ENCODE data around the gene BATF2.

BATF2 gene

DNA sequence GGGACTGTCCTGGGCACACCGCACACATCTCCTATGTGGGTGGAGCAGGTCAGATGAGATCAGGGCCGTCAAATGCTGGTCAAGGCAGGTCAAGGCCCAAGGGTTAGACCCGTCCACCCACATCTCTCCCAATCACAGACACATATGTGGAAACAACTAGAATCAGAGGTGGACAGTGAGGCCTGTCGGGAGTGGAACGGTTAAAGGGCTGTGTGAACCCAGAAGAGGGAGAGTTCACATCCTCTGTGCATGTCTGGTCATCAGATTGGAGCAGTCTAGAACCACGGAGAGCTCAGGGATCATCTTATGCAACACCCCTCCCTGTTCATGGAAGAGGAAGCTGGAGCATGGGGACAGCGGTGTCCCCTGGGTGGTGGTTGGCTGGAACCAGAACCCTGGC lies 23.1 kb upstream of the BATF2 start:
- no peak overlapping the region for H3K4me3 ChIP-seq (ENCODE audit: low read length, poor library complexity, severe bottlenecking)
- H3K27me3 ChIP-seq (ENCODE audit: insufficient read depth, low read length, poor library complexity, severe bottlenecking) = no peaks in the 10 kb centered on the region
- H3F3A ChIP-seq (ENCODE audit: low read depth) = no peaks in the 10 kb centered on the region
- TF ChIP-seq, protein P1, sequence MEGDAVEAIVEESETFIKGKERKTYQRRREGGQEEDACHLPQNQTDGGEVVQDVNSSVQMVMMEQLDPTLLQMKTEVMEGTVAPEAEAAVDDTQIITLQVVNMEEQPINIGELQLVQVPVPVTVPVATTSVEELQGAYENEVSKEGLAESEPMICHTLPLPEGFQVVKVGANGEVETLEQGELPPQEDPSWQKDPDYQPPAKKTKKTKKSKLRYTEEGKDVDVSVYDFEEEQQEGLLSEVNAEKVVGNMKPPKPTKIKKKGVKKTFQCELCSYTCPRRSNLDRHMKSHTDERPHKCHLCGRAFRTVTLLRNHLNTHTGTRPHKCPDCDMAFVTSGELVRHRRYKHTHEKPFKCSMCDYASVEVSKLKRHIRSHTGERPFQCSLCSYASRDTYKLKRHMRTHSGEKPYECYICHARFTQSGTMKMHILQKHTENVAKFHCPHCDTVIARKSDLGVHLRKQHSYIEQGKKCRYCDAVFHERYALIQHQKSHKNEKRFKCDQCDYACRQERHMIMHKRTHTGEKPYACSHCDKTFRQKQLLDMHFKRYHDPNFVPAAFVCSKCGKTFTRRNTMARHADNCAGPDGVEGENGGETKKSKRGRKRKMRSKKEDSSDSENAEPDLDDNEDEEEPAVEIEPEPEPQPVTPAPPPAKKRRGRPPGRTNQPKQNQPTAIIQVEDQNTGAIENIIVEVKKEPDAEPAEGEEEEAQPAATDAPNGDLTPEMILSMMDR (conservative IDR thresholded peaks at IDR 0.05; ENCODE audit: low read length) = no peak
- TF ChIP-seq EZH2phosphoT487 (IDR thresholded peaks at IDR 0.05; ENCODE audit: borderline replicate concordance) = no peak
- H3K4me1 ChIP-seq (ENCODE audit: insufficient read depth, low read length, poor library complexity, severe bottlenecking) = peaks cover 17% of the 10 kb centered on the region
- H3K9ac ChIP-seq (ENCODE audit: low read depth, low read length, poor library complexity, severe bottlenecking) = no peak overlapping the region
- no peaks in the 10 kb centered on the region for H3K9me2 ChIP-seq (replicated peaks; ENCODE audit: low read depth, low read length)
- no peak overlapping the region for H3K4me2 ChIP-seq (ENCODE audit: low read depth, low read length, poor library complexity, severe bottlenecking)
- no peaks in the 10 kb centered on the region for H3K9me3 ChIP-seq (ENCODE audit: insufficient read depth, low read depth, low read length)
- no peak overlapping the region for H2AFZ ChIP-seq (ENCODE audit: low read length)
- H3K36me3 ChIP-seq (ENCODE audit: insufficient read depth, low read length) = peaks cover 3% of the 10 kb centered on the region; the same call in 1 of the 2 replicates
- peaks cover 6% of the 10 kb centered on the region for H4K20me1 ChIP-seq (ENCODE audit: insufficient read depth, low read length, poor library complexity, severe bottlenecking)
- peaks cover 29% of the 10 kb centered on the region for H3K79me2 ChIP-seq (ENCODE audit: insufficient read depth, low read length)

DNA sequence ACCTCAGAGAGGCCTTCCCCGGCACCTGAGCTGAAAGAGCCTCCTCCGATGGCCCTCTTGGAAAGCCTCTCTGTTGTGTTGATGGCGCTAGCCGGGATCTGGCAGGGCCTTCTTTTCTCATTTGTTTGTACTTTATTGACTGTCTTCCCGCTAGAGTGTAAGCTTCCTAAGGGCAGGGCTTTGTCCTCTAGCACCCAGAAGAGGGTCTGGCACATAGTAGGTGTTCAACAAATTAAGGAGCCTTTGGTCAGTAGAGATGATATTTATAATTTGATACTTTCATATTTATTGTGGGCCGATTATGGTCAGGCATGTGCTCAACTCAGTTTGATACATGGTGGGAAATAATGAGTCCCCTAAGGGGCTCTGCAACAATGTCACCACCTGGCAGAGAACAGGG lies 21.2 kb upstream of the BATF2 start:
- Histone ChIP-seq H3K9me3 (ENCODE audit: insufficient read depth, low read depth, low read length) (no peaks in the 10 kb centered on the region), H3K9me2 (replicated peaks; ENCODE audit: low read depth, low read length) (no peaks in the 10 kb centered on the region), H3K4me1 (ENCODE audit: insufficient read depth, low read length, poor library complexity, severe bottlenecking) (peaks cover 21% of the 10 kb centered on the region), H3K4me2 (ENCODE audit: low read depth, low read length, poor library complexity, severe bottlenecking) (no peak overlapping the region), H2AFZ (ENCODE audit: low read length) (no peak overlapping the region), H3F3A (ENCODE audit: low read depth) (peaks cover 6% of the 10 kb centered on the region), H3K36me3 (ENCODE audit: insufficient read depth, low read length) (peaks cover 3% of the 10 kb centered on the region; the same call in 1 of the 2 replicates), H3K9ac (ENCODE audit: low read depth, low read length, poor library complexity, severe bottlenecking) (no peak overlapping the region), H3K27me3 (ENCODE audit: insufficient read depth, low read length, poor library complexity, severe bottlenecking) (no peaks in the 10 kb centered on the region), H3K4me3 (ENCODE audit: low read length, poor library complexity, severe bottlenecking) (no peak overlapping the region), H3K79me2 (ENCODE audit: insufficient read depth, low read length) (peaks cover 32% of the 10 kb centered on the region), H4K20me1 (ENCODE audit: insufficient read depth, low read length, poor library complexity, severe bottlenecking) (peaks cover 8% of the 10 kb centered on the region)
- TF ChIP-seq EZH2phosphoT487 (IDR thresholded peaks at IDR 0.05; ENCODE audit: borderline replicate concordance) = no peak
- TF ChIP-seq, protein P1 (conservative IDR thresholded peaks at IDR 0.05; ENCODE audit: low read length) = no peak

DNA sequence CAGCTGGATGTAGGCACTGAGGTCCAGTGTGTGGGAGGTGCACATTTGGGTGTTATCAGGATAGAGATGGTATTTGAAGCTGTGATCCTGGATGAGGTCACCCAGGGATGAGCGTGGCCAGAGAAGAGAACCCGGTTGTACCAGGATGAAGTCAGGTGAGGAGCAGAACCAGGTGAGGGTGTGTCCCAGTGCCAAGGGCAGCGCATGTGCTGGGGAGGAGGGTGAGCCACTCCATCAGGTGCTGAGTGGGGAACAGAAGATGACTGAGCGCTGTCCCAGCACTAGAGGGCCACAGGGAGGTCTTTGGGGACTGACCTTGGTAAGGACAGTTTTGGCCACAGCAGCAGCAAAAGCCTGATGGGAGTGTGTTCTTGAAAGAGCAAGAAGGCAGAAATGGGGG lies 19.9 kb upstream of the BATF2 start:
- Histone ChIP-seq H2AFZ (ENCODE audit: low read length) (no peak overlapping the region), H3K9ac (ENCODE audit: low read depth, low read length, poor library complexity, severe bottlenecking) (peak overlapping the region; percentile 30), H4K20me1 (ENCODE audit: insufficient read depth, low read length, poor library complexity, severe bottlenecking) (peaks cover 8% of the 10 kb centered on the region), H3K4me2 (ENCODE audit: low read depth, low read length, poor library complexity, severe bottlenecking) (peak overlapping the region; percentile 85), H3K27me3 (ENCODE audit: insufficient read depth, low read length, poor library complexity, severe bottlenecking) (no peaks in the 10 kb centered on the region), H3K36me3 (ENCODE audit: insufficient read depth, low read length) (peaks cover 3% of the 10 kb centered on the region; the same call in 1 of the 2 replicates), H3K9me2 (replicated peaks; ENCODE audit: low read depth, low read length) (no peaks in the 10 kb centered on the region), H3F3A (ENCODE audit: low read depth) (peaks cover 6% of the 10 kb centered on the region), H3K9me3 (ENCODE audit: insufficient read depth, low read depth, low read length) (no peaks in the 10 kb centered on the region), H3K4me3 (ENCODE audit: low read length, poor library complexity, severe bottlenecking) (no peak overlapping the region), H3K79me2 (ENCODE audit: insufficient read depth, low read length) (peaks cover 32% of the 10 kb centered on the region), H3K4me1 (ENCODE audit: insufficient read depth, low read length, poor library complexity, severe bottlenecking) (peaks cover 23% of the 10 kb centered on the region)
- TF ChIP-seq, protein P1 (conservative IDR thresholded peaks at IDR 0.05; ENCODE audit: low read length) = peak; percentile 28; the same call in 1 of the 2 replicates
- no peak for TF ChIP-seq EZH2phosphoT487 (IDR thresholded peaks at IDR 0.05; ENCODE audit: borderline replicate concordance)

Data from Loucy (cell line).